Measurements from ENCODE around the gene CCL24.
"Not testable (repeated sequence)": the region's sequence is repeated elsewhere in the genome, so short reads cannot be mapped to it uniquely, and the experiment has no call there.

The CCL24 gene

GRCh38 chr7:75836798-75837197 lies 23.2 kb upstream of the CCL24 start:
- TF ChIP-seq, protein P1, sequence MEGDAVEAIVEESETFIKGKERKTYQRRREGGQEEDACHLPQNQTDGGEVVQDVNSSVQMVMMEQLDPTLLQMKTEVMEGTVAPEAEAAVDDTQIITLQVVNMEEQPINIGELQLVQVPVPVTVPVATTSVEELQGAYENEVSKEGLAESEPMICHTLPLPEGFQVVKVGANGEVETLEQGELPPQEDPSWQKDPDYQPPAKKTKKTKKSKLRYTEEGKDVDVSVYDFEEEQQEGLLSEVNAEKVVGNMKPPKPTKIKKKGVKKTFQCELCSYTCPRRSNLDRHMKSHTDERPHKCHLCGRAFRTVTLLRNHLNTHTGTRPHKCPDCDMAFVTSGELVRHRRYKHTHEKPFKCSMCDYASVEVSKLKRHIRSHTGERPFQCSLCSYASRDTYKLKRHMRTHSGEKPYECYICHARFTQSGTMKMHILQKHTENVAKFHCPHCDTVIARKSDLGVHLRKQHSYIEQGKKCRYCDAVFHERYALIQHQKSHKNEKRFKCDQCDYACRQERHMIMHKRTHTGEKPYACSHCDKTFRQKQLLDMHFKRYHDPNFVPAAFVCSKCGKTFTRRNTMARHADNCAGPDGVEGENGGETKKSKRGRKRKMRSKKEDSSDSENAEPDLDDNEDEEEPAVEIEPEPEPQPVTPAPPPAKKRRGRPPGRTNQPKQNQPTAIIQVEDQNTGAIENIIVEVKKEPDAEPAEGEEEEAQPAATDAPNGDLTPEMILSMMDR (IDR thresholded peaks at IDR 0.05; ENCODE audit: control insufficient read depth, extremely low read depth, insufficient read depth): no peak
- no peak for DNase-seq (ENCODE audit: low read depth)
- H3K4me3 ChIP-seq (ENCODE audit: low read depth, low read length): no peak overlapping the region

GRCh38 chr7:75835688-75836285 lies 22.2 kb upstream of the CCL24 start:
- no peak for DNase-seq (ENCODE audit: low read depth)
- TF ChIP-seq, protein P1 (IDR thresholded peaks at IDR 0.05; ENCODE audit: control insufficient read depth, extremely low read depth, insufficient read depth): no peak
- no peak overlapping the region for H3K4me3 ChIP-seq (ENCODE audit: low read depth, low read length)

DNA sequence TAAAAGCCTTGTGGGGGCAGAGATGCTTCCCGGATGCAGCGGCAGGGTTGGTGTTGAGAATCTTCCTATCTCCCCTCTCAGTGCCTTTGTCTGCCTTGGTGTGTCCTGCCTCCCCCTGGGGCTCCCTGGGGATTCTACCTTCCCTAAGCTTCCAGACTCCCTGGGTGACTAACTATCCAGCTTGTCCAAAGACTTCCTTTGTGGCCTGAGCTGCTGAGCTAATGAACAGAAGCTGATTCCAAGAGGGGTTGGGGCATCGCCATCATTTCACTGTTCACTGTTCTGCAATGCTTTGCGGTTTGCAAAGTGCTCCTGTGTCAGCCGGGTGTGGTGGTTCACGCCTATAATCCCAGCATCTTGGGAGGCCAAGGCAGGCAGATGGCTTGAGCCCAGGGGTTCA lies 20.1 kb upstream of the CCL24 start:
- DNase-seq (ENCODE audit: low read depth); H3K4me3 ChIP-seq (ENCODE audit: low read depth, low read length): not testable (repeated sequence)

GRCh38 chr7:75830978-75831377 lies 17.4 kb upstream of the CCL24 start:
- H3K4me3 ChIP-seq (ENCODE audit: low read depth, low read length): no peak overlapping the region
- TF ChIP-seq, protein P1 (IDR thresholded peaks at IDR 0.05; ENCODE audit: control insufficient read depth, extremely low read depth, insufficient read depth): no peak
- no peak for DNase-seq (ENCODE audit: low read depth)

DNA sequence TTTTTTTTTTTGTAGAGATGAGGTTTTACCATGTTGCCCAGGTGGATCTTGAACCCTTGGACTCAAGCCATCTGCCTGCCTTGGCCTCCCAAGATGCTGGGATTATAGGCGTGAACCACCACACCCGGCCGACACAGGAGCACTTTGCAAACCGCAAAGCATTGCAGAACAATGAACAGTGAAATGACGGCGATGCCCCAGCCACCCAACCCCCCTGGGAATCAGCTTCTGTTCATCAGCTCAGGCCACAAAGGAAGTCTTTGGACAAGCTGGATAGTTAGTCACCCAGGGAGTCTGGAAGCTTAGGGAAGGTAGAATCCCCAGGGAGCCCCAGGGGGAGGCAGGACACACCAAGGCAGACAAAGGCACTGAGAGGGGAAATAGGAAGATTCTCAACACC lies 16.1 kb upstream of the CCL24 start:
- not testable (repeated sequence) for H3K4me3 ChIP-seq (ENCODE audit: low read depth, low read length); DNase-seq (ENCODE audit: low read depth)

DNA sequence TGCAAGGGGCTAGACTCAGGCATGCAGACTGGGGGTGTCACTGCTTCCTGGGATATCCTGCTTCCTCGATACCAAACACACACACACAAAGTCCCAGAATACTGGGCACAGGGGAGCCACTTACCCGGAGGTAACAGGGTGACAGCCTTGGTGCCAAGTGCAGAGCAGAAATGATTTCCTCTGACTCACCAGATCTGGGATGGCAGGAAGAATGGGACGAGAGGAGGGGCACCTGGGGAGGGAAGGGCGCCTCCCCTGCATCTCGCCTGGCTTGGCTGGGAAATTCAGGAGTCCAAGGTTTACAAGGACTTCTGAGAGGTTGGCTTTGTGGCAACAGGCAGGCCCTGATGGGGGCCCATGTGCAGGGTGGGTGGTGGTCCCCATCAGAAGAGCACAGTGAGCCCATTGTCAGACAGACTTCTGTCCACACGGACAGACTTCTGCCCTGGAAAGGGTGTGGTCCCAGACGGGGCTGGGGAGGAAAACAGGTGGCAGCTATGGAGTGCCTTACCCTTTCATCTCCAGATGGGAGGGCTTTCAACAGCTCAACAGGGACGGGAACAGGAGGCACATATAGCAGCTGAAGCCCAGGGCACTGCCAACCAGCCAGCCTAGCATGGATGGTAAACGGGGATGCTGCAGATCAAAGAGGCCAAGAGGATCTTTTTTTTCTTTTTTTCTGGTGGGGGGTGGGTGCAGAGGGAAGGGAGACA lies 9.7 kb upstream of the CCL24 start:
- TF ChIP-seq, protein P1 (IDR thresholded peaks at IDR 0.05; ENCODE audit: control insufficient read depth, extremely low read depth, insufficient read depth): no peak

GRCh38 chr7:75820688-75821087 lies 7.1 kb upstream of the CCL24 start:
- no peak overlapping the region for H3K4me3 ChIP-seq (ENCODE audit: low read depth, low read length)
- TF ChIP-seq, protein P1 (IDR thresholded peaks at IDR 0.05; ENCODE audit: control insufficient read depth, extremely low read depth, insufficient read depth): no peak
- DNase-seq (ENCODE audit: low read depth): no peak

More for the DNA sequence above, 9.7 kb upstream of the CCL24 start:
- no peak for DNase-seq (ENCODE audit: low read depth)
- no peak overlapping the region for H3K4me3 ChIP-seq (ENCODE audit: low read depth, low read length)

GRCh38 chr7:75819711-75820110 lies 6.1 kb upstream of the CCL24 start:
- no peak for DNase-seq (ENCODE audit: low read depth)
- H3K4me3 ChIP-seq (ENCODE audit: low read depth, low read length): no peak overlapping the region
- TF ChIP-seq, protein P1 (IDR thresholded peaks at IDR 0.05; ENCODE audit: control insufficient read depth, extremely low read depth, insufficient read depth): no peak

Measured in LNCaP clone FGC (cell line).